ENCODE measurements around the gene MRPL38. TPM values are rescaled to one million over a fixed set of nuclear protein-coding genes. Genes with fewer than 3 reads are reported as not detected.

The MRPL38 gene
- total RNA-seq (ENCODE audit: low replicate concordance): 93.5 and 113 TPM in 2 replicates
- long read RNA-seq, transcript MRPL38-201 (9 exons, 1,888 nt): major isoform, 18 of 22 reads
- long read RNA-seq, partial matches to known transcripts: 2 of 22 reads
- long read RNA-seq, other reads (novel, unspliced or antisense): 1 of 22 reads

DNA sequence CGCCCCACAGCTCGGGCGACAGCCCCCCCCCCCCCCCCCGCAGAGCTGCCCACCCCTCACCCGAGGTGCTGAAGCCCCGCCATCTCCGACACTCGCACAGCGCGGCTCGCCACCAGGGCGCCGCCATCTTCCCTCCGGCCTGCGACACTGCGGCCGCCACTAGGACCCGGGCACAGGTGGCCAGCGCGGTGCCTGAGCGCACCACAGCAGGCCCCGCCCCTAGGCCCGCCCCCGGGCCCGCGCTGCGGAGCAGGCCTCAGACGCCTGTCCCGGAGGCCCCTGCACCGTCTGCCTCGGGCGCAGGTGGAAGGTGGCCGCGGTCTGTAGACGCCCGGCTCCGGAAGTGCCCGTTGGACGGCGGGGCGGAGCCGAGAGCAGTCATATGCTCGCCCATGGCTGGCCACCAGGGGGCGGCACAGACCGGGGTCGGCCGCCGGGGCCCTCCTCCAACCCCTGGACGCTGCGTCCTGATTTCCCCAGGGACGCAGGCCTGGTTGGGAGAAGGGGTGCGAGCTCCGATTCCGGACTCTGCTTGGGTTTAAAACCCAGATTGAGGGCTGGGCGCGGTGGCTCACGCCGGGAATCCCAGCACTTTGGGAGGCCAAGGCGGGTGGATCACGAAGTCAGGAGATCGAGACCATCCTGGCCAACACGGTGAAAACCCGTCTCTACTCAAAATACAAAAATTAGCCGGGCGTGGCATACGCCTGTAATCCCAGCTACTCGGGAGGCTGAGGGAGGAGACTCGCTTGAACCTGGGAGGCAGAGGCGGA lies at the start of gene MRPL38:
Gene MRPL38, minus strand, starts transcription at position 136 of the 773 bp plus-strand sequence. Its CDS starts 9 bp downstream, at position 127.
- Mint-ChIP-seq H3K27me3 (no peaks in the 10 kb centered on the region), H3K9me3 (no peaks in the 10 kb centered on the region), H3K4me1 (ENCODE audit: unreplicated experiment) (peaks cover 3% of the 10 kb centered on the region), H3K4me3 (peak within 1 kb of the TSS; percentile 94), H3K27ac (peak within 1 kb of the TSS; percentile 92), H3K36me3 (no peaks in the 10 kb centered on the region)
- TF ChIP-seq, protein P1, sequence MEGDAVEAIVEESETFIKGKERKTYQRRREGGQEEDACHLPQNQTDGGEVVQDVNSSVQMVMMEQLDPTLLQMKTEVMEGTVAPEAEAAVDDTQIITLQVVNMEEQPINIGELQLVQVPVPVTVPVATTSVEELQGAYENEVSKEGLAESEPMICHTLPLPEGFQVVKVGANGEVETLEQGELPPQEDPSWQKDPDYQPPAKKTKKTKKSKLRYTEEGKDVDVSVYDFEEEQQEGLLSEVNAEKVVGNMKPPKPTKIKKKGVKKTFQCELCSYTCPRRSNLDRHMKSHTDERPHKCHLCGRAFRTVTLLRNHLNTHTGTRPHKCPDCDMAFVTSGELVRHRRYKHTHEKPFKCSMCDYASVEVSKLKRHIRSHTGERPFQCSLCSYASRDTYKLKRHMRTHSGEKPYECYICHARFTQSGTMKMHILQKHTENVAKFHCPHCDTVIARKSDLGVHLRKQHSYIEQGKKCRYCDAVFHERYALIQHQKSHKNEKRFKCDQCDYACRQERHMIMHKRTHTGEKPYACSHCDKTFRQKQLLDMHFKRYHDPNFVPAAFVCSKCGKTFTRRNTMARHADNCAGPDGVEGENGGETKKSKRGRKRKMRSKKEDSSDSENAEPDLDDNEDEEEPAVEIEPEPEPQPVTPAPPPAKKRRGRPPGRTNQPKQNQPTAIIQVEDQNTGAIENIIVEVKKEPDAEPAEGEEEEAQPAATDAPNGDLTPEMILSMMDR (conservative IDR thresholded peaks at IDR 0.05): peak; percentile 100
- peak; percentile 98 for DNase-seq (ENCODE audit: extremely low spot score, unreplicated experiment)

DNA sequence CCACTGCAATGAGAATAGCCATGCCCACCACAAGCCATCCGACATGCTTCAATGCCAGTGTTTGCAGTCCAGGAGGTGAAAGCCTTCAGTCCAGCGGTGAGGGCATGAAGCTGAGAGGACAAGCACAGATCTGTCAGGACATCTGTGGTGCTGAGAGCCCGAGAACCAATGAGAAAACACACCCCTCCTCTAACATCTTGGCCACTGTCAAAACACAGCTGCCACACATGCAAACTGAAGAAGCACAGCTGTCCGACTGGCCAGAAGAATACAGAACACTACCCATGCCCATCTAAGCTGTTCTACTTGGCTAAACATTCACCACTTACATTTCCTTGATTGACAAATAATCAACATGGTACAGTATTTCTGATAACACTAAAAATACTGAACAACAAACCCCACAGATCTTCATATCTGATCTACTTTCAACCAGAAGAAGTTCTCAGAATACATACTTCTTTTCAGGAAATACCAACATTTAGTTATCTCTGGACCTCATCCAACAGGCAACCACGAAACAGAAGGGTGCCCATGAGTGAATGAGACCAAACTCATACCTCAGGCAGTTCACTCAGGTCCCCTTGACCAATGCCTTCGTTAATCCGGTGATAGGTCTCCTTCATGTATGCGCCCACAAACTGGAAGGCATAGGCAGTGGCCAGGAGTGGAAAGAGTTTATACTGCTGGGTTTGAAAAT lies 46.3 kb upstream of the MRPL38 start:
- Mint-ChIP-seq H3K36me3 (peaks cover 32% of the 10 kb centered on the region), H3K27me3 (no peaks in the 10 kb centered on the region), H3K27ac (no peak overlapping the region), H3K4me3 (no peak overlapping the region), H3K9me3 (no peaks in the 10 kb centered on the region), H3K4me1 (ENCODE audit: unreplicated experiment) (no peaks in the 10 kb centered on the region)
- TF ChIP-seq, protein P1 (conservative IDR thresholded peaks at IDR 0.05): no peak
- no peak for DNase-seq (ENCODE audit: extremely low spot score, unreplicated experiment)

DNA sequence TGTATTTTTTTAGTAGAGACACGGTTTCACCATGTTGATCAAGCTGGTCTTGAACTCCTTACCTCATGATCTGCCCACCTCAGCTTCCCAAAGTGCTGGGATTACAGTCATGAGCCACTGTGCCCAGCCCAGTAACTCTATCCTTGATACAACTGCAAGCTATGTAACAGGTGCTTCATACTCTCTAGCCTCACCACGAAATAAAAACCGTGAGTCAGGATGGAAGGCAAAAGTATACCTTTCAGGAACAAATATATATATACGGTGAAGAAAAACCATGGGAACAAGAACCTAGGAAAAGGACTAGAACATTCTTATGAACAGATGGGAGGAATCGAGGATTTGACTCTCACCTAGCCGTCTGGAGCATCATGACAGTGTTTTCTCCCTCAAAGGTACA lies 45.7 kb upstream of the MRPL38 start:
- TF ChIP-seq, protein P1 (conservative IDR thresholded peaks at IDR 0.05): no peak
- no peak for DNase-seq (ENCODE audit: extremely low spot score, unreplicated experiment)
- Mint-ChIP-seq H3K4me3 (no peak overlapping the region), H3K27ac (no peak overlapping the region), H3K27me3 (no peaks in the 10 kb centered on the region), H3K36me3 (peaks cover 28% of the 10 kb centered on the region), H3K4me1 (ENCODE audit: unreplicated experiment) (no peaks in the 10 kb centered on the region), H3K9me3 (no peaks in the 10 kb centered on the region)

DNA sequence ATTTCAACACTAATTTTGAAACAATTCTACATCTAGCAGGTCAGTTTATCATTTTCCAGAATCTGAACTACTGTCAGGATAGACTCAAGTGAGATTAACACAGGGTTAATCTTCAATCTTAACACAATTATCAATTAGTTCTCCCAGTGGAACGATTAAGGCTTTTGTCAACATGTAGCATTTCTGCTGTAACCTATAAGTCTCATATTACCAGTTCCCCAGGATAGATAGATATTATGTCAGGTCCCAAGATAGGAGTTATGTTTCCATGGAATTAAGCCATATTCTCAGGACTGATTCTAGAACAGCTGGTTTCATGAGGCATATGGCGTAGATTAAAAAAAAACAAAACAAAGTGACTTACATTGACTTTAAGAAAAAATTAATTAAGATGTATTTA lies 40.5 kb upstream of the MRPL38 start:
- no peaks in the 10 kb centered on the region for H3K9me3 Mint-ChIP-seq
- peaks cover 7% of the 10 kb centered on the region for H3K4me1 Mint-ChIP-seq (ENCODE audit: unreplicated experiment)
- peaks cover 16% of the 10 kb centered on the region for H3K36me3 Mint-ChIP-seq
- H3K27ac Mint-ChIP-seq: no peak overlapping the region
- DNase-seq (ENCODE audit: extremely low spot score, unreplicated experiment): no peak
- TF ChIP-seq, protein P1 (conservative IDR thresholded peaks at IDR 0.05): no peak
- H3K4me3 Mint-ChIP-seq: no peak overlapping the region
- no peaks in the 10 kb centered on the region for H3K27me3 Mint-ChIP-seq

DNA sequence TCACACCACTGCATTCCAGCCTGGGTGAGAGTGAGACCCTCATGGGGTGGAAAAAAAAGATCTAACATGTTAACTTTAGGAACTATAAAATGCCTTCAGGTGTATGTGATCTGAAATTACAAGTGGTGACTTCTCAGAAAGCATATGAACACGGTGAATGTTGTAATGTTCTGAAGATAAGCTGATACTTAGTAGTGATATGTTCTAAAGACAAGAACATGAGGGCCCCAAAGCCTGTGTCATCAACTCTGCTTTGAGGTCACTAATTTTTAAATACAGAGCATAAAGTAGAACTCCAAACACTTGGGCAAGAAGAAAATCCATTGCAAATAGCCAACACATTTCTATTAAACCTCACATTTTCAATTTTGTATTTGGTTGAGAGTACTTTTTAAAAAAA lies 38.8 kb upstream of the MRPL38 start:
- no peak overlapping the region for H3K27ac Mint-ChIP-seq
- no peak for DNase-seq (ENCODE audit: extremely low spot score, unreplicated experiment)
- H3K4me3 Mint-ChIP-seq: no peak overlapping the region
- H3K4me1 Mint-ChIP-seq (ENCODE audit: unreplicated experiment): peaks cover 7% of the 10 kb centered on the region
- H3K27me3 Mint-ChIP-seq: no peaks in the 10 kb centered on the region
- H3K36me3 Mint-ChIP-seq: peaks cover 8% of the 10 kb centered on the region
- TF ChIP-seq, protein P1 (conservative IDR thresholded peaks at IDR 0.05): no peak
- no peaks in the 10 kb centered on the region for H3K9me3 Mint-ChIP-seq

Data from type B pancreatic cell (in vitro differentiated cells).